KMS-11 (cell line): ENCODE measurements around the gene KLB.

Experiments used
- H2AFZ ChIP-seq: fragments of 200-600 bp; sonication (generic); 2 replicates; pipeline ENCODE4 v1.6.1; 2016; ENCODE audit warnings: antibody characterized with exemption, mixed run types, low read depth
- H3K27ac ChIP-seq: fragments of 200-600 bp; sonication (generic); 2 replicates; pipeline ENCODE4 v1.6.1; 2016; ENCODE audit warnings: mild to moderate bottlenecking, mixed run types
- H3K27me3 ChIP-seq: fragments of 200-600 bp; sonication (generic); 2 replicates; pipeline ENCODE4 v1.6.1; 2017; ENCODE audit warnings: mild to moderate bottlenecking, low read depth, mixed run types, moderate library complexity; ENCODE audit not compliant: insufficient read depth
- H3K36me3 ChIP-seq: fragments of 200-600 bp; sonication (generic); 2 replicates; pipeline ENCODE4 v1.6.1; 2017; ENCODE audit warnings: mild to moderate bottlenecking, mixed run types; ENCODE audit not compliant: insufficient read depth
- H3K4me1 ChIP-seq: fragments of 200-600 bp; sonication (generic); 2 replicates; pipeline ENCODE4 v1.6.1; 2016; ENCODE audit warnings: mild to moderate bottlenecking, low read depth, mixed run types; ENCODE audit not compliant: poor library complexity, severe bottlenecking
- H3K4me2 ChIP-seq: fragments of 200-600 bp; sonication (generic); 2 replicates; pipeline ENCODE4 v1.7.0; 2016; ENCODE audit warnings: mild to moderate bottlenecking, mixed run types
- H3K4me3 ChIP-seq: fragments of 200-600 bp; sonication (generic); IDR thresholded peaks from 2 replicates; pipeline ENCODE4 v1.6.1; 2017; ENCODE audit warnings: low read depth, low read length, mixed read lengths; ENCODE audit not compliant: insufficient read depth
- H3K79me2 ChIP-seq: fragments of 200-600 bp; sonication (generic); 2 replicates; pipeline ENCODE4 v1.6.1; 2016; ENCODE audit warnings: low read depth, mixed run types; ENCODE audit not compliant: insufficient read depth
- H3K9ac ChIP-seq: fragments of 200-600 bp; sonication (generic); 2 replicates; pipeline ENCODE4 v1.6.1; 2016; ENCODE audit warnings: mild to moderate bottlenecking, mixed run types
- H4K20me1 ChIP-seq: fragments of 200-600 bp; sonication (generic); 2 replicates; pipeline ENCODE4 v1.6.1; 2016; ENCODE audit warnings: mild to moderate bottlenecking, mixed run types; ENCODE audit not compliant: insufficient read depth
- TF ChIP-seq, protein P1 (sequence below): fragments of 200-600 bp; sonication (generic); conservative IDR thresholded peaks from 2 replicates; pipeline ENCODE4 v1.6.1; 2017; ENCODE audit warnings: low read depth, mild to moderate bottlenecking, antibody characterized with exemption, low read length, moderate library complexity, mixed read lengths

The KLB gene

DNA sequence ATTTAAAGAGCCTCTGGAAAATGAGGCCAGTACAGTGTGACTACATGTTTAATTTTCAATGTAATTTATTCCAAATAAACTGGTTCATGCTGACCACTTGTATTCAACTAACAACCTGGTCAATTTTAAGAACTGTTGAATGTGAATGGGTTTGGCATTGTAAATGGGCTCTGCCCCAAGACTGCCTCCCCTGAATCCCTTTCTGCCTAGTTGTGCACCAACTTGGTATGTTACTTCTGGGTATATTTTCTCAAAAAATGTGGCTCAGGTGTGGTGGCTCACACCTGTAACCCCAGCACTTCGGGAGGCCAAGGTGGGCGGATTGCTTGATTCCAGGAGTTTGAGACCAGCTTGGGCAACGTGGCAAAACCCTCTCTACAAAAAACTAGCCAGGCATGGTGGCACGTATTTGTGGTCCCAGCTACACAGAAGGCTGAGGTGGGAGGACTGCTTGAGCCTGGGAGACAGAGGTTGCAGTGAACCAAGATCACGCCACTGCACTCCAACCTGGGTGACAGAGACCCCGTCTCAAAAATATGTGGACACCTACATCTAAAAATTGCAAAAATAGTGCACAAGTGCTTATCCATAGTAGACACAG is 44.8 kb downstream of the KLB start:
- Histone ChIP-seq H2AFZ (no peak overlapping the region), H3K4me1 (peaks cover 6% of the 10 kb centered on the region), H3K4me3 (no peak overlapping the region), H3K4me2 (no peak overlapping the region), H3K9ac (no peak overlapping the region), H3K27me3 (no peaks in the 10 kb centered on the region), H3K36me3 (peaks cover 12% of the 10 kb centered on the region; the same call in 1 of the 2 replicates), H3K79me2 (peaks cover 11% of the 10 kb centered on the region), H4K20me1 (no peaks in the 10 kb centered on the region), H3K27ac (no peak overlapping the region)
- TF ChIP-seq, protein P1, sequence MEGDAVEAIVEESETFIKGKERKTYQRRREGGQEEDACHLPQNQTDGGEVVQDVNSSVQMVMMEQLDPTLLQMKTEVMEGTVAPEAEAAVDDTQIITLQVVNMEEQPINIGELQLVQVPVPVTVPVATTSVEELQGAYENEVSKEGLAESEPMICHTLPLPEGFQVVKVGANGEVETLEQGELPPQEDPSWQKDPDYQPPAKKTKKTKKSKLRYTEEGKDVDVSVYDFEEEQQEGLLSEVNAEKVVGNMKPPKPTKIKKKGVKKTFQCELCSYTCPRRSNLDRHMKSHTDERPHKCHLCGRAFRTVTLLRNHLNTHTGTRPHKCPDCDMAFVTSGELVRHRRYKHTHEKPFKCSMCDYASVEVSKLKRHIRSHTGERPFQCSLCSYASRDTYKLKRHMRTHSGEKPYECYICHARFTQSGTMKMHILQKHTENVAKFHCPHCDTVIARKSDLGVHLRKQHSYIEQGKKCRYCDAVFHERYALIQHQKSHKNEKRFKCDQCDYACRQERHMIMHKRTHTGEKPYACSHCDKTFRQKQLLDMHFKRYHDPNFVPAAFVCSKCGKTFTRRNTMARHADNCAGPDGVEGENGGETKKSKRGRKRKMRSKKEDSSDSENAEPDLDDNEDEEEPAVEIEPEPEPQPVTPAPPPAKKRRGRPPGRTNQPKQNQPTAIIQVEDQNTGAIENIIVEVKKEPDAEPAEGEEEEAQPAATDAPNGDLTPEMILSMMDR: no peak

DNA sequence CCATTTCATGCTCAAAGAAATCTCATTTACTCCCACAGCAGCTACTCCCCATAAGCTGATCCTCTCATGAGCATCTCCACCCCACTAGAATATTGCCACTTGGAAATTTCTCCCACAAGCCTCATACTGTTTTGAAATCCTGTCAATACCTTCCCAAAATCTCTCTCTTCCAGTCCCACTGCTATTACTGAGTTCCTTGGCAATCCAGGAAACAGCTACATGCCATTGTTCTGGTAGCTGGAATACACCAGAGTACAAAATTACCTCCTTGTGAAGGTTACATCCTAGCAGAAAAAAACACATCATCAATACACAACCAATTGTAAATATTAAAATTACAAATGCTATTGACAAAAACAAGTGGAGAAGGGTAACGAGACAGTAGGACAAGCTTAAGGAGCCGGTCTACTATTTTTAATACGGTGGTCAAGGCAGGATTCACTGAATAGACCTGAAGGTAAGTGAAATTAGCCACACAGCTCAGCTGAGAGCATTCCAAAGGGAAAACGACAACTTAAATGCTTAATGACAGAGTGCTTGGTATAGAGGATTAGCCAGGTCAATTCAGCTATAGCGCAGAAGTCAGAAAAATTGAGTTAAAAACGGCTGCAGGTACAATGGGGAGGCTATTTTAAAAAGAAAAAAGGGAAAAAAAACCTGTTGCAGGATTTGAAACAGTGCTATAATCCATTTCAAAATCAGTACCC is 45.6 kb downstream of the KLB start:
- H4K20me1 ChIP-seq: no peaks in the 10 kb centered on the region
- TF ChIP-seq, protein P1: no peak
- no peaks in the 10 kb centered on the region for H3K27me3 ChIP-seq
- H3K4me1 ChIP-seq: peaks cover 14% of the 10 kb centered on the region
- H3K4me3 ChIP-seq: no peak overlapping the region
- H3K27ac ChIP-seq: no peak overlapping the region
- no peak overlapping the region for H3K4me2 ChIP-seq
- no peak overlapping the region for H2AFZ ChIP-seq
- H3K36me3 ChIP-seq: peaks cover 12% of the 10 kb centered on the region; the same call in 1 of the 2 replicates
- peaks cover 19% of the 10 kb centered on the region for H3K79me2 ChIP-seq
- H3K9ac ChIP-seq: no peak overlapping the region

DNA sequence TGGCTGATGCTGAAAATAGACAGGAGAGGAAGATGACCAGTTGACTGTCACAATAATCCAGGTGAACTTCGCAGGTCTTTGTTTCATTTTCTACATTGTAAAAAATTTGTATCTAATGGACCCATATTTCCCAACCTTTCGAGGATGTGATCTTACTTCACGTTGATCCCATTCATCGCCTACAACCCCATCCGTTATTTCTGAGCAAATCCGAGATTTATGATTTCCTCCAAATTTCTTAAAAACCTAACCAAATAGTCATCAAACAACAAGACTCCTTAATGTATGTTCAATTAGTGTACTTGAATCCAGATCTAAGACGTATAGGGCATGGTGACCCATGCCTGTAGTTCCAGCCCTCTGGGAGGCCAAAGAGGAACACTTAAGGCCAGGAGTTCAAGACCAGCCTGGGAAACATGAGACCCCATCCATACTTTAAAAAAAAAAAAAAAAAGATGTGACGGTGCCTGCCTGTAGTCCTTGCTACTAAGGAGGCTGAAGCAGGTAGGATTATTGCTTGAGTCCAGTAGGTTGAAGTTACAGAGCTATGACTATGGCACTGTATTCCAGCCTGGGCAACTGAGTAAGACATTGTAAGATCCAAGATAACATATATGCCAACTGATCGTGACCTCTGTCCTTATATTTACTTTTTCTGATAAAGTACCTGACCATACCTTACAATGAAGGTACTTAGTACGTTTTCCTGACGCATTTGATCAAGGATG is 46.3 kb downstream of the KLB start:
- H3K36me3 ChIP-seq: peaks cover 12% of the 10 kb centered on the region; the same call in 1 of the 2 replicates
- H2AFZ ChIP-seq: no peak overlapping the region
- no peak overlapping the region for H3K4me2 ChIP-seq
- no peaks in the 10 kb centered on the region for H4K20me1 ChIP-seq
- peaks cover 26% of the 10 kb centered on the region for H3K79me2 ChIP-seq
- H3K27ac ChIP-seq: no peak overlapping the region
- H3K27me3 ChIP-seq: no peaks in the 10 kb centered on the region
- H3K4me3 ChIP-seq: no peak overlapping the region
- TF ChIP-seq, protein P1: no peak
- H3K9ac ChIP-seq: no peak overlapping the region
- H3K4me1 ChIP-seq: peaks cover 18% of the 10 kb centered on the region

DNA sequence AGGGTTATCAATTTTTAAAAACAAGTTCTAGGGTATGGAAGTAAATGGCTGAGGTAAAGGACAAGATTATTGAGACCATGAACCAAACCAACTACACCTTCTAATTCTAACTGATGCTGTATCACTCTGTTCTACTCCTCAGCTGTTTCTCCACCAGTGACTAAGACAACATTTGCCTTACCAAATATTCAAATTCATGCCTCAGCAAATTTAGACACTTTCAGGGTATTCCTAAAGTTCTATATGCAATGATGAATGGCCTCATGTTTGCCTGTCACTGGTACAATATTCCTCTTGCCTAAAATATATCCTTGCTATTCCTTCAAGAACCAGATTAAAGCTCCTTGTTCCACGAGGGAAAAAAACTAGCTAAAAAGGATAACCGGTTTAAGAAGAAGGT is 47.0 kb downstream of the KLB start:
- Histone ChIP-seq H3K79me2 (peaks cover 32% of the 10 kb centered on the region), H4K20me1 (no peaks in the 10 kb centered on the region)
- TF ChIP-seq, protein P1: no peak

More for the DNA sequence above, 47.0 kb downstream of the KLB start:
- Histone ChIP-seq H3K9ac (no peak overlapping the region), H3K27ac (no peak overlapping the region), H3K27me3 (no peaks in the 10 kb centered on the region), H3K4me2 (no peak overlapping the region), H3K36me3 (peaks cover 12% of the 10 kb centered on the region; the same call in 1 of the 2 replicates), H3K4me3 (no peak overlapping the region), H3K4me1 (peaks cover 18% of the 10 kb centered on the region), H2AFZ (no peak overlapping the region)
